Measurements from ENCODE around the gene CTNNA3. TPM values are rescaled to one million over a fixed set of nuclear protein-coding genes. Genes with fewer than 3 reads are reported as not detected.
A peak's percentile ranks its signal among the peaks of the same experiment; 100 is the strongest.

CTNNA3 gene
- total and polyA plus RNA-seq, 12 donors, result 2.0 to 213 (median 171) TPM

GRCh38 chr10:66301078-66301477 is 1394.9 kb downstream of the CTNNA3 start:
- Histone ChIP-seq H3K36me3 (no peaks in the 10 kb centered on the region), H3K27ac (no peak overlapping the region), H3K27me3 (no peaks in the 10 kb centered on the region), H3K4me1 (peaks cover 0 to 7% (median 4%) of the 10 kb centered on the region in 9 donors), H3K9me3 (no peaks in the 10 kb centered on the region), H3K4me3 (no peak overlapping the region)
- TF ChIP-seq CTCF (IDR thresholded peaks at IDR 0.05), result no peak
- DNase-seq, result no peak
- intact Hi-C loops (cut with DNase I), result no loop called here
- no peak for ATAC-seq
- WGBS, 2 donors, result 79 to 80% methylated on average over 1 of the region's 1 CpG

GRCh38 chr10:66295602-66296001 is 1400.4 kb downstream of the CTNNA3 start:
- intact Hi-C loops (cut with DNase I), result loop anchor here in 1 of 10 donors (5.0 kb wide), 1 partner anchor 637 kb away; no protein-coding TSS in a partner anchor
- H3K4me1 ChIP-seq, result peaks cover 0 to 12% (median 4%) of the 10 kb centered on the region in 9 donors

GRCh38 chr10:66294538-66294937 is 1401.5 kb downstream of the CTNNA3 start:
- Histone ChIP-seq H3K27me3 (no peaks in the 10 kb centered on the region), H3K9me3 (no peaks in the 10 kb centered on the region), H3K4me3 (no peak overlapping the region), H3K36me3 (no peaks in the 10 kb centered on the region), H3K4me1 (peaks cover 0 to 12% (median 4%) of the 10 kb centered on the region in 9 donors), H3K27ac (no peak overlapping the region)
- ATAC-seq (no peak), DNase-seq (no peak)
- intact Hi-C loops (cut with DNase I), result no loop called here
- no peak for TF ChIP-seq CTCF (IDR thresholded peaks at IDR 0.05)
- 75 to 77% methylated on average over 3 of the region's 3 CpGs for WGBS, 2 donors

More at GRCh38 chr10:66295602-66296001, 1400.4 kb downstream of the CTNNA3 start:
- H3K4me3 ChIP-seq, result no peak overlapping the region
- H3K27me3 ChIP-seq, result no peaks in the 10 kb centered on the region
- ATAC-seq (peak in 4 of 8 donors; percentile 27 to 82 (median 48)), DNase-seq (no peak)
- no peak for TF ChIP-seq CTCF (IDR thresholded peaks at IDR 0.05)
- H3K9me3 ChIP-seq, result no peaks in the 10 kb centered on the region
- no peaks in the 10 kb centered on the region for H3K36me3 ChIP-seq
- H3K27ac ChIP-seq, result no peak overlapping the region
- 15 to 22% methylated on average over 3 of the region's 3 CpGs for WGBS, 2 donors

GRCh38 chr10:66292922-66293321 is 1403.1 kb downstream of the CTNNA3 start:
- no peak for TF ChIP-seq CTCF (IDR thresholded peaks at IDR 0.05)

More at GRCh38 chr10:66292922-66293321, 1403.1 kb downstream of the CTNNA3 start:
- intact Hi-C loops (cut with DNase I), result no loop called here
- Histone ChIP-seq H3K36me3 (no peaks in the 10 kb centered on the region), H3K9me3 (no peaks in the 10 kb centered on the region), H3K27me3 (no peaks in the 10 kb centered on the region), H3K4me1 (peaks cover 0 to 12% (median 4%) of the 10 kb centered on the region in 9 donors), H3K27ac (no peak overlapping the region), H3K4me3 (no peak overlapping the region)
- DNase-seq (no peak), ATAC-seq (no peak)
